B cell (primary cell): ENCODE measurements around the gene MTX1. TPM values are rescaled to one million over a fixed set of nuclear protein-coding genes. Genes with fewer than 3 reads are reported as not detected.

Experiments
- ATAC-seq: fragments of 200-7000 bp; cut with Tn5 transposase; one replicate; pipeline ENCODE4 v1.10.0; 2021; ENCODE audit warnings: low read depth, mild to moderate bottlenecking, moderate number of reproducible peaks, moderate library complexity
- CTCF ChIA-PET: fragments of 350-600 bp; sonication (Branson Sonifier 250); formaldehyde crosslinking; loops from one replicate; lab custom pipeline; 2021; ENCODE audit warnings: antibody characterized with exemption, inconsistent platforms; lab: Charles Lee
- POLR2A ChIA-PET: fragments of 350-600 bp; sonication (Branson Sonifier 250); formaldehyde crosslinking; loops from one replicate; lab custom pipeline; 2021; ENCODE audit warnings: antibody characterized with exemption; lab: Charles Lee
- DNase-seq: peaks from one replicate; pipeline ENCODE4 v3.0.0; 2013
- H2AFZ ChIP-seq: 2 replicates; pipeline ENCODE4 v1.6.1; 2012; ENCODE audit warnings: mild to moderate bottlenecking, low read depth, low read length; ENCODE audit not compliant: insufficient read depth, poor library complexity, severe bottlenecking
- H3K27ac ChIP-seq, 2 donors: 1 replicate in 1 of 2; 2 replicates in 1 of 2; pipeline ENCODE4 v1.5.1; 2012 to 2013; ENCODE audit warnings: low read length in 2 of 2, mild to moderate bottlenecking in 2 of 2, moderate library complexity in 1 of 2
- H3K27me3 ChIP-seq, 4 experiments: fragments of 200-600 bp in 1 of 4; sonication (generic) in 1 of 4; replicated peaks in 1 of 4; 1 replicate in 2 of 4; 2 replicates in 2 of 4; pipeline versions ENCODE4 v1.6.1 to v1.7.0; 2013 to 2016; ENCODE audit warnings: low read length in 3 of 4, mild to moderate bottlenecking in 2 of 4, mixed read lengths in 1 of 4, moderate library complexity in 1 of 4; ENCODE audit not compliant: insufficient read depth in 4 of 4, control insufficient read depth in 3 of 4; ENCODE audit errors: control extremely low read depth in 1 of 4
- H3K36me3 ChIP-seq, 2 experiments: replicated peaks in 1 of 2; 1 replicate in 1 of 2; 2 replicates in 1 of 2; pipeline versions ENCODE4 v1.6.1 to v1.7.1; 2013; ENCODE audit warnings: low read length in 1 of 2; ENCODE audit not compliant: insufficient read depth in 2 of 2, control insufficient read depth in 1 of 2; ENCODE audit errors: control extremely low read depth in 1 of 2, extremely low read depth in 1 of 2
- H3K4me1 ChIP-seq, 2 donors: fragments of 200-600 bp in 1 of 2; sonication (generic) in 1 of 2; 1 replicate in 1 of 2; 2 replicates in 1 of 2; pipeline versions ENCODE4 v1.5.1 to v1.6.1; 2013 to 2017; ENCODE audit warnings: low read length in 2 of 2; ENCODE audit not compliant: control insufficient read depth in 2 of 2, insufficient read depth in 2 of 2
- H3K4me2 ChIP-seq: replicated peaks from 2 replicates; pipeline ENCODE3; 2012; ENCODE audit warnings: mild to moderate bottlenecking, low read depth, low read length; ENCODE audit not compliant: poor library complexity, severe bottlenecking
- H3K4me3 ChIP-seq, 5 experiments: fragments of 200-600 bp in 1 of 5; sonication (generic) in 1 of 5; 1 replicate in 3 of 5; 2 replicates in 2 of 5; pipeline versions ENCODE4 v1.5.1 to v1.7.0; 2011 to 2016; ENCODE audit warnings: low read length in 4 of 5, mild to moderate bottlenecking in 4 of 5, low read depth in 2 of 5, control low read depth in 1 of 5, moderate library complexity in 1 of 5; ENCODE audit not compliant: insufficient read depth in 1 of 5; ENCODE audit errors: control extremely low read depth in 1 of 5, extremely low read depth in 1 of 5
- H3K79me2 ChIP-seq: fragments of 200-600 bp; sonication (generic); one replicate; pipeline ENCODE4 v1.6.0; 2016; ENCODE audit warnings: low read length; ENCODE audit not compliant: control insufficient read depth, insufficient read depth
- H3K9ac ChIP-seq: fragments of 200-600 bp; sonication (generic); 2 replicates; pipeline ENCODE4 v1.6.1; 2017; ENCODE audit warnings: mild to moderate bottlenecking, low read length, moderate library complexity
- H3K9me3 ChIP-seq, 3 donors: one replicate each; pipeline versions ENCODE4 v1.6.1 to v1.7.1; 2013; ENCODE audit warnings: low read length in 2 of 3; ENCODE audit not compliant: control insufficient read depth in 2 of 3, insufficient read depth in 1 of 3; ENCODE audit errors: control extremely low read depth in 1 of 3
- H4K20me1 ChIP-seq: 2 replicates; pipeline ENCODE4 v1.6.0; 2012; ENCODE audit warnings: mild to moderate bottlenecking, low read length; ENCODE audit not compliant: insufficient read depth, control insufficient read depth, poor library complexity, severe bottlenecking
- H3K27ac Mint-ChIP-seq: one replicate; pipeline ENCODE4 v1.8.0; 2021; ENCODE audit warnings: mixed read lengths
- H3K27me3 Mint-ChIP-seq: one replicate; pipeline ENCODE4 v1.8.0; 2021; ENCODE audit warnings: mixed read lengths
- H3K4me1 Mint-ChIP-seq: one replicate; pipeline ENCODE4 v1.8.0; 2021; ENCODE audit warnings: mixed read lengths
- H3K4me3 Mint-ChIP-seq: one replicate; pipeline ENCODE4 v1.8.0; 2021; ENCODE audit warnings: mixed read lengths
- H3K9me3 Mint-ChIP-seq: one replicate; pipeline ENCODE4 v1.8.0; 2022; ENCODE audit warnings: mixed read lengths; ENCODE audit not compliant: insufficient read depth
- CTCF ChIP-seq: fragments of 200-600 bp; IDR thresholded peaks from one replicate; pipeline ENCODE4 v1.8.0; 2022; ENCODE audit warnings: antibody characterized with exemption, mild to moderate bottlenecking
- EZH2 ChIP-seq: IDR thresholded peaks from 2 replicates; pipeline ENCODE4 v1.6.1; 2012; ENCODE audit warnings: borderline replicate concordance, low read depth, mild to moderate bottlenecking, moderate library complexity, low read length; ENCODE audit not compliant: insufficient read depth, poor library complexity, severe bottlenecking
- WGBS: methylation state at CpG from one replicate; pipeline ENCODE4 v1.1.5; 2013; ENCODE audit warnings: missing lambda C conversion rate; ENCODE audit not compliant: insufficient coverage; 5-methylcytosine and 5-hydroxymethylcytosine counted together
- intact Hi-C: fragments of 100-400 bp; cut with micrococcal nuclease; formaldehyde crosslinking; loops from one replicate; pipeline ENCODE4 v1.10.0; 2022
- polyA plus RNA-seq: library from polyadenylated mRNA; depleted of rRNA; stranded (reverse); fragments of >200 nt; gene quantifications from 2 replicates; pipeline ENCODE4 v1.2.3, GENCODE V29; 2012
- total RNA-seq, 2 donors: library from RNA; stranded (reverse); fragments of 120-200 nt in 1 of 2; gene quantifications; 1 replicate in 1 of 2; 2 replicates in 1 of 2; pipeline versions ENCODE4 v1.2.3 to v1.2.4, GENCODE V29; 2013 to 2022

The MTX1 gene
- total and polyA plus RNA-seq, 2 donors (not counting 1 experiment from before 2014, with no cell fraction given) = 19.0 to 40.4 TPM

GRCh38 chr1:155226910-155227260 is 18.4 kb downstream of the MTX1 start:
- Histone ChIP-seq H3K4me1 (peaks cover 46 to 61% of the 10 kb centered on the region in 2 donors), H3K36me3 (no peaks in the 10 kb centered on the region), H3K27me3 (no peaks in the 10 kb centered on the region), H3K79me2 (peaks cover 4% of the 10 kb centered on the region), H3K4me2 (peak overlapping the region; percentile 94), H3K4me3 (peak overlapping the region; percentile 61 to 93 (median 68)), H3K9me3 (no peaks in the 10 kb centered on the region), H3K9ac (peak overlapping the region; percentile 73), H3K27ac (peak overlapping the region; percentile 70), H4K20me1 (no peaks in the 10 kb centered on the region), H2AFZ (peak overlapping the region; percentile 81)
- WGBS = 0% methylated on average over 5 of the region's 19 CpGs
- ChIA-PET CTCF (interaction anchor here (0.7 to 6.9 kb wide), 17 partner anchors 15 to 165 kb away, joined by 3 to 189 read pairs (median 6); partner anchors contain the start of genes CLK2, KRTCAP2, MTX1 and THBS3), POLR2A (interaction anchor here (0.7 to 5.9 kb wide), 5 partner anchors 14 to 333 kb away, joined by 4 to 47 read pairs (median 5); partner anchors contain the start of genes MTX1, THBS3 and TRIM46)
- peak overlapping the region; percentile 85 for H3K4me3 Mint-ChIP-seq
- ATAC-seq = no peak
- H3K4me1 Mint-ChIP-seq = peaks cover 46% of the 10 kb centered on the region
- no peaks in the 10 kb centered on the region for H3K27me3 Mint-ChIP-seq
- intact Hi-C loops = loop anchor here (1.0 to 5.0 kb wide), 5 partner anchors 14 to 142 kb away; partner anchors contain the start of gene THBS3
- TF ChIP-seq CTCF (peak; percentile 65), EZH2 (no peak)
- peak overlapping the region; percentile 91 for H3K27ac Mint-ChIP-seq
- H3K9me3 Mint-ChIP-seq = no peaks in the 10 kb centered on the region
- DNase-seq = no peak
